ENCODE measurements around the gene FGF12.

FGF12 gene

DNA sequence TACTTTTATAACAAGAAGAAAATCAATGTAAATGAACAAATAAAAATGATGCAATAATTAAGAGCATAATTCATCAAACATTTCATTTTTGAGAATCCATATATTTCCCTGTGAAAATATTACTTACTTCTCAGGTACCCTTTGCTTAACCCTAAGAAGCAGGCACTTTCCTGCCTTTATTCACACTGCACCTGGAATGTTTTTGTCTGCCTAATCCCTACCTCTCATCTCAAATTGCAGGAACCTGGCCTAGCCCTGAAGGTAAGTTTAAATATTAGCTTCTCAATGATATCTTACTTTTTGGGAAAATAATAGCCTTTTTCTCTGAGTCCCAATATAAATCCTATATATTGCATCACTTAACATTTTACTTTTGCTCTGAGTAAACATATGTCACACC lies 559.1 kb downstream of the FGF12 start:
- H3K36me3 ChIP-seq = no peaks in the 10 kb centered on the region
- no peaks in the 10 kb centered on the region for H3K9me3 ChIP-seq
- TF ChIP-seq, protein P1, sequence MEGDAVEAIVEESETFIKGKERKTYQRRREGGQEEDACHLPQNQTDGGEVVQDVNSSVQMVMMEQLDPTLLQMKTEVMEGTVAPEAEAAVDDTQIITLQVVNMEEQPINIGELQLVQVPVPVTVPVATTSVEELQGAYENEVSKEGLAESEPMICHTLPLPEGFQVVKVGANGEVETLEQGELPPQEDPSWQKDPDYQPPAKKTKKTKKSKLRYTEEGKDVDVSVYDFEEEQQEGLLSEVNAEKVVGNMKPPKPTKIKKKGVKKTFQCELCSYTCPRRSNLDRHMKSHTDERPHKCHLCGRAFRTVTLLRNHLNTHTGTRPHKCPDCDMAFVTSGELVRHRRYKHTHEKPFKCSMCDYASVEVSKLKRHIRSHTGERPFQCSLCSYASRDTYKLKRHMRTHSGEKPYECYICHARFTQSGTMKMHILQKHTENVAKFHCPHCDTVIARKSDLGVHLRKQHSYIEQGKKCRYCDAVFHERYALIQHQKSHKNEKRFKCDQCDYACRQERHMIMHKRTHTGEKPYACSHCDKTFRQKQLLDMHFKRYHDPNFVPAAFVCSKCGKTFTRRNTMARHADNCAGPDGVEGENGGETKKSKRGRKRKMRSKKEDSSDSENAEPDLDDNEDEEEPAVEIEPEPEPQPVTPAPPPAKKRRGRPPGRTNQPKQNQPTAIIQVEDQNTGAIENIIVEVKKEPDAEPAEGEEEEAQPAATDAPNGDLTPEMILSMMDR (IDR thresholded peaks at IDR 0.05; ENCODE audit: low read depth, low read length) = no peak
- H3K27me3 ChIP-seq = no peaks in the 10 kb centered on the region
- DNase-seq = no peak
- no peak overlapping the region for H3K4me3 ChIP-seq (ENCODE audit: low read depth, low read length)
- no peaks in the 10 kb centered on the region for H3K4me1 ChIP-seq

DNA sequence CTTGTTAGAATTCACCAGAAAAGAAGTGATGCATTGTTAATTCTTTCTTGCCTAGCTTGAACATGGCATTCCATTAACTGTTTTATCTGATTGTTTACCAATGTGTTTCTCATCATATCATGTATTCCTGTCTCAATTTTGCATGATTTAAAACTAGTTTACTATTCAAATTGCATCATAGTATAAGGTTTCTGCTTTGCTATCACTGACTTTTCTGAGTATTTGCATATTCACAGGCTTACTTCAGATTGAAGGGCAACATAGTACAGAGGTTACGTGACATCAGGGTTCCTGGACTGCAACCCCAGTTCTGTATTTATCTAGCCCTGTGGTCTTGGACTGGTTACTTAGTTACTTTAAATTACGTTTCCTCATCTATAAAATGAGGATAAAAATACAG lies 561.8 kb downstream of the FGF12 start:
- TF ChIP-seq, protein P1 (IDR thresholded peaks at IDR 0.05; ENCODE audit: low read depth, low read length) = no peak
- no peaks in the 10 kb centered on the region for H3K36me3 ChIP-seq

DNA sequence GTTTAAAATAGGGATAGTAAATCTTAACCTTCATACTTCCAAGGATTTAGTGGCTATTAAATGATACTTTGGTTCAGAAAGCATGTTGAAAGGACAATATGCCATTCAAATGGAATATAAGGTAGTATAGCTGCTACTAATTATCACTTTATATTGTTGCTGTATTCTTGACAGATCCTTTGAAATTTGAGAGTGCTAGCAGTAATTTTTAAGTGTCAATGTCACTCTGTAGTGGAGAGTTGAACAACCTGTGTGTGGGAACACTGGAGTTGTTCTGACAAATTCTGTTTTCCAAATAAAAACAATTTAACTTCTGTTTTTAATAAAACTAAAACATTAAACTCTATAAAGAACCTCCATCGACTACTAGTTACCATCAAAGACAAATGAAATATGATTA lies 565.7 kb downstream of the FGF12 start:
- no peaks in the 10 kb centered on the region for H3K4me1 ChIP-seq
- no peaks in the 10 kb centered on the region for H3K27me3 ChIP-seq
- TF ChIP-seq, protein P1 (IDR thresholded peaks at IDR 0.05; ENCODE audit: low read depth, low read length) = no peak
- H3K4me3 ChIP-seq (ENCODE audit: low read depth, low read length) = no peak overlapping the region
- H3K36me3 ChIP-seq = no peaks in the 10 kb centered on the region
- DNase-seq = no peak
- H3K9me3 ChIP-seq = no peaks in the 10 kb centered on the region

More for the DNA sequence above, 561.8 kb downstream of the FGF12 start:
- DNase-seq = no peak
- H3K4me3 ChIP-seq (ENCODE audit: low read depth, low read length) = no peak overlapping the region
- H3K4me1 ChIP-seq = no peaks in the 10 kb centered on the region
- H3K27me3 ChIP-seq = no peaks in the 10 kb centered on the region
- H3K9me3 ChIP-seq = no peaks in the 10 kb centered on the region

DNA sequence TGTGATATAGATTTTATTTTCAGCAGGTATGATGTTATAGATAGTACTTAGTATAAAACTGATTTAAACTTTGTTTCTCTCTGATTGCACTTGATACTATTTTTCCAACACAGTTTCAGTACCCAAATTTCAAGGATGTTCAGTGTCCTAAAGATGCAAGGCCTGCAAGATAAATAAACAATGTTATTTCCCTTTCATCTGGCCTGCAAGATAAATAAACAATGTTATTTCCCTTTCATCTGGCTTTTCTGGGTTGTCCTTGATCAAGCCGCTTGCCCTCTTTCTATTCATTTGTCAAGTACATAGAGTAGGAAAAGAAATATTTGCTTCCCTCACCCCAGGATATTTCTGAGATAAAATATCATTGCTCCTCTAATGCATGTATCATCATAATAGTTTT lies 571.0 kb downstream of the FGF12 start:
- H3K36me3 ChIP-seq = no peaks in the 10 kb centered on the region
- TF ChIP-seq, protein P1 (IDR thresholded peaks at IDR 0.05; ENCODE audit: low read depth, low read length) = no peak
- H3K9me3 ChIP-seq = no peaks in the 10 kb centered on the region
- H3K27me3 ChIP-seq = no peaks in the 10 kb centered on the region
- DNase-seq = no peak
- H3K4me1 ChIP-seq = no peaks in the 10 kb centered on the region
- no peak overlapping the region for H3K4me3 ChIP-seq (ENCODE audit: low read depth, low read length)

DNA sequence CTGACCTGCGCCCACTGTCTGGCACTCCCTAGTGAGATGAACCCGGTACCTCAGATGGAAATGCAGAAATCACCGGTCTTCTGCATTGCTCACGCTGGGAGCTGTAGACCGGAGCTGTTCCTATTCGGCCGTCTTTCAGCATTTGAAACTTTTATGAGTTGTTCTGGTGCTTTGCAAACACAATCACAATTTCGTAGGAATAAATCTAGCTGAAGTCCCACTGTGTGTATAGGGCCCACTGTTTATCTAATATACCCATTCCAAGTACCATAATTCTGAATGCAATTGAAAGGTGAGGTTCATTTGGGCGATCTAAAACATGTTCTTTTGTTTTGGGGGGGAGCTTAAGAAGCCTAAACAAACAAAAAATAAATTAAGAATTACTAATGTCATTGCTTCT lies 572.1 kb downstream of the FGF12 start:
- Histone ChIP-seq H3K4me1 (no peaks in the 10 kb centered on the region), H3K4me3 (ENCODE audit: low read depth, low read length) (no peak overlapping the region), H3K36me3 (no peaks in the 10 kb centered on the region), H3K27me3 (no peaks in the 10 kb centered on the region), H3K9me3 (no peaks in the 10 kb centered on the region)
- no peak for DNase-seq
- TF ChIP-seq, protein P1 (IDR thresholded peaks at IDR 0.05; ENCODE audit: low read depth, low read length) = no peak

DNA sequence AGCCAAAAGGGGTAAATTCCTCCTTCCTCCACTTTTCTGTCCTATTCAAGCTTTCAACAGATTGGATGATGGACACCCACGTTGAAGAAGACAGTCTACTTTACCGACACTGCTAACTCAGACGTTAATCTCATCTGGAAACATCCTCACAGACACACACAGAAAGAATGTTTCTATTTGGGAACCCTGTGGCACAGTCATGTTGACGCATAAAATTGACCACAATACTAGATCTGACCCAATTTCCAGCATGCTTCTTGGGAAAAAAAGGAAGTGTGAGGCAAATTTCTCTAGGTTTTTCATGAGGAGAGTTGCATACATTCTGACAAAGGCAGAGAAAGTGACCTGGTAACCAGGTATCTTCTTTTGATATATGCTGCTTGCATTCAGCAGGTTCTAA lies 594.1 kb downstream of the FGF12 start:
- Histone ChIP-seq H3K36me3 (no peaks in the 10 kb centered on the region), H3K27me3 (no peaks in the 10 kb centered on the region)

More for the DNA sequence above, 594.1 kb downstream of the FGF12 start:
- no peak for DNase-seq
- Histone ChIP-seq H3K9me3 (no peaks in the 10 kb centered on the region), H3K4me1 (no peaks in the 10 kb centered on the region), H3K4me3 (ENCODE audit: low read depth, low read length) (no peak overlapping the region)
- TF ChIP-seq, protein P1 (IDR thresholded peaks at IDR 0.05; ENCODE audit: low read depth, low read length) = no peak
